Prostate gland (tissue), 2 donors: ENCODE data around the gene HECTD1. TPM values are rescaled to one million over a fixed set of nuclear protein-coding genes. Genes with fewer than 3 reads are reported as not detected.
"Not testable (repeated sequence)": the region's sequence is repeated elsewhere in the genome, so short reads cannot be mapped to it uniquely, and the experiment has no call there.

Source experiments
- DNase-seq: peaks from one replicate; pipeline ENCODE4 v3.0.0-alpha.2; 2019; ENCODE audit warnings: low spot score
- H3K27ac ChIP-seq, 2 donors: fragments of 200-600 bp; sonication (generic); 2 replicates each; pipeline ENCODE4 v1.5.1; 2017 to 2019
- H3K27me3 ChIP-seq: fragments of 200-600 bp; sonication (generic); replicated peaks from 2 replicates; pipeline ENCODE4 v1.5.1; 2019; ENCODE audit not compliant: insufficient read depth
- H3K36me3 ChIP-seq, 2 donors: fragments of 200-600 bp; sonication (generic); 1 replicate in 1 of 2; 2 replicates in 1 of 2; pipeline versions ENCODE4 v1.5.1 to v1.8.1; 2017 to 2019
- H3K4me1 ChIP-seq: fragments of 200-600 bp; sonication (generic); replicated peaks from 2 replicates; pipeline ENCODE4 v1.5.1; 2019
- H3K4me3 ChIP-seq, 2 donors: fragments of 200-600 bp; sonication (generic); 2 replicates each; pipeline ENCODE4 v1.5.1; 2017 to 2019
- H3K9me3 ChIP-seq: fragments of 200-600 bp; sonication (generic); 2 replicates; pipeline ENCODE4 v1.5.1; 2017
- CTCF ChIP-seq, 4 experiments: fragments of 200-600 bp in 2 of 4; fragments of 450-650 bp in 2 of 4; sonication (generic) in 2 of 4; IDR thresholded peaks; 1 replicate in 3 of 4; 2 replicates in 1 of 4; pipeline ENCODE4 v1.5.1; 2016 to 2019; ENCODE audit warnings: antibody characterized with exemption in 4 of 4, mild to moderate bottlenecking in 2 of 4, moderate library complexity in 2 of 4
- POLR2A ChIP-seq: fragments of 450-650 bp; IDR thresholded peaks from one replicate; pipeline ENCODE4 v1.6.1; 2016; ENCODE audit warnings: antibody characterized with exemption, mild to moderate bottlenecking
- POLR2AphosphoS5 ChIP-seq: sonication (generic); formaldehyde crosslinking; IDR thresholded peaks from one replicate; pipeline ENCODE4 v1.6.1; 2017; ENCODE audit warnings: antibody characterized with exemption
- WGBS: methylation state at CpG from one replicate; pipeline ENCODE4 v1.1.5; 2018; 5-methylcytosine and 5-hydroxymethylcytosine counted together
- intact Hi-C: fragments of 100-400 bp; cut with DNase I; formaldehyde crosslinking; loops from one replicate; pipeline ENCODE4 v1.14.2; 2022
- total RNA-seq, 2 donors: library from RNA; depleted of rRNA; stranded (reverse); fragments of >200 nt; gene quantifications; one replicate each; pipeline ENCODE4 v1.1.0, GENCODE V29; 2016

HECTD1 gene
- total RNA-seq, 2 donors from 2014 or later, result 108 to 189 TPM

DNA sequence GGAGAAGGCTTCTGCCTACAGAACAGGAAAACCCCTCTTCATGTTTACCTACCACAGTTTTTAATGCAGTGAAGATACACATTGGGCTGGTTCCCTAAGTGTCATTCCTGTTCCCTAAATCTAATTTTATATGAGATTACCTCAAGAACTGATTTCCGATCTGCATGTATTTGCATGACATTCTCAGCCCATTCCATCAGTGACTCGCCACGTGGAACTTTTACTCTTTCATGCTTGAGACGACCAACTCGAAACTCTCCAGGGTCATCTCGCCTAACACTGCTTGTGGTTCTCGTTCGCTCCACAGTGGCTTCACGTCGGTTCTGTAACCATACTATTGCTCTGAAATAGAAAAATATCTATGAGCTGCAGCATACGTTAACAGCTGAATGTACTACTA lies 98.3 kb downstream of the HECTD1 start:
- Histone ChIP-seq H3K27ac (no peak overlapping the region), H3K27me3 (no peaks in the 10 kb centered on the region), H3K36me3 (peaks cover 0 to 10% of the 10 kb centered on the region in 2 donors), H3K4me3 (no peak overlapping the region), H3K9me3 (no peaks in the 10 kb centered on the region), H3K4me1 (no peaks in the 10 kb centered on the region)
- no peak for DNase-seq
- TF ChIP-seq CTCF (IDR thresholded peaks at IDR 0.05) (no peak), POLR2AphosphoS5 (no peak), POLR2A (no peak)
- intact Hi-C loops, result loop anchor here (10.0 kb wide), 1 partner anchor 246 kb away; no protein-coding TSS in a partner anchor
- WGBS, result 93% methylated on average over 11 of the region's 11 CpGs

- H3K27ac ChIP-seq, result no peak overlapping the region
- intact Hi-C loops, result loop anchor here (10.0 kb wide), 1 partner anchor 248 kb away; no protein-coding TSS in a partner anchor
- no peak for DNase-seq
- peaks cover 0 to 3% of the 10 kb centered on the region in 2 donors for H3K36me3 ChIP-seq
- TF ChIP-seq CTCF (IDR thresholded peaks at IDR 0.05), result no peak
- TF ChIP-seq POLR2AphosphoS5, result no peak
- TF ChIP-seq POLR2A, result no peak
- no peaks in the 10 kb centered on the region for H3K4me1 ChIP-seq
- H3K9me3 ChIP-seq, result no peaks in the 10 kb centered on the region
- WGBS, result 78% methylated on average over 3 of the region's 3 CpGs
- no peaks in the 10 kb centered on the region for H3K27me3 ChIP-seq
- no peak overlapping the region for H3K4me3 ChIP-seq
Measured at GRCh38 chr14:31106768-31107167, 100.8 kb downstream of the HECTD1 start.

DNA sequence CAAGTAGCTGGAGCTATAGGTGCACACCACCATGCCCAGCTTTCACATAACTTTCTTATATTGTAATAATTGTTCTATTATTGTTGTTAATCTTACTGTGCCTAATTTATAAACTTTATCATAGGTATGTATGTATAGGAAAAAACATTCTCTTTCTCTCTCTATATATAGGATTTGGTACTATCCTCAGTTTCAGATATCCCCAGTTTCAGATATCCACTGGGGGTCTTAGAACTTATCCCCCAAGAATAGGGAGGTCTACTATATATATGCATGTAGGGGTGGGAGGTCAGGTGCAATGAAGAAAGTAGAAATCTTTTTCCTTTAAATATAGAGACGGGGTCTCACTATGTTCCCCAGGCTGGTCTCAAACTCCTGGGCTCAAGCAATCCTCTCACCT lies 110.5 kb downstream of the HECTD1 start:
- Histone ChIP-seq H3K27me3 (no peaks in the 10 kb centered on the region), H3K4me3 (no peak overlapping the region), H3K9me3 (no peaks in the 10 kb centered on the region), H3K36me3 (peaks cover 2 to 7% of the 10 kb centered on the region in 2 donors), H3K27ac (no peak overlapping the region), H3K4me1 (peaks cover 4% of the 10 kb centered on the region)
- no peak for TF ChIP-seq POLR2AphosphoS5
- no peak for TF ChIP-seq POLR2A
- TF ChIP-seq CTCF (IDR thresholded peaks at IDR 0.05), result no peak
- intact Hi-C loops, result no loop called here
- DNase-seq, result no peak
- WGBS, result 94% methylated on average over 1 of the region's 1 CpG

GRCh38 chr14:31096255-31096654 lies 111.3 kb downstream of the HECTD1 start:
- 97% methylated on average over 6 of the region's 6 CpGs for WGBS

GRCh38 chr14:31095817-31096216 lies 111.8 kb downstream of the HECTD1 start:
- DNase-seq, result not testable (repeated sequence)
- WGBS, result 98% methylated on average over 8 of the region's 8 CpGs

More at GRCh38 chr14:31096255-31096654, 111.3 kb downstream of the HECTD1 start:
- Histone ChIP-seq H3K27ac (no peak overlapping the region), H3K4me1 (peaks cover 5% of the 10 kb centered on the region), H3K4me3 (no peak overlapping the region), H3K27me3 (no peaks in the 10 kb centered on the region), H3K36me3 (peaks cover 2 to 7% of the 10 kb centered on the region in 2 donors), H3K9me3 (no peaks in the 10 kb centered on the region)
- intact Hi-C loops, result no loop called here
- no peak for TF ChIP-seq POLR2A
- TF ChIP-seq CTCF (IDR thresholded peaks at IDR 0.05), result no peak
- DNase-seq, result no peak

DNA sequence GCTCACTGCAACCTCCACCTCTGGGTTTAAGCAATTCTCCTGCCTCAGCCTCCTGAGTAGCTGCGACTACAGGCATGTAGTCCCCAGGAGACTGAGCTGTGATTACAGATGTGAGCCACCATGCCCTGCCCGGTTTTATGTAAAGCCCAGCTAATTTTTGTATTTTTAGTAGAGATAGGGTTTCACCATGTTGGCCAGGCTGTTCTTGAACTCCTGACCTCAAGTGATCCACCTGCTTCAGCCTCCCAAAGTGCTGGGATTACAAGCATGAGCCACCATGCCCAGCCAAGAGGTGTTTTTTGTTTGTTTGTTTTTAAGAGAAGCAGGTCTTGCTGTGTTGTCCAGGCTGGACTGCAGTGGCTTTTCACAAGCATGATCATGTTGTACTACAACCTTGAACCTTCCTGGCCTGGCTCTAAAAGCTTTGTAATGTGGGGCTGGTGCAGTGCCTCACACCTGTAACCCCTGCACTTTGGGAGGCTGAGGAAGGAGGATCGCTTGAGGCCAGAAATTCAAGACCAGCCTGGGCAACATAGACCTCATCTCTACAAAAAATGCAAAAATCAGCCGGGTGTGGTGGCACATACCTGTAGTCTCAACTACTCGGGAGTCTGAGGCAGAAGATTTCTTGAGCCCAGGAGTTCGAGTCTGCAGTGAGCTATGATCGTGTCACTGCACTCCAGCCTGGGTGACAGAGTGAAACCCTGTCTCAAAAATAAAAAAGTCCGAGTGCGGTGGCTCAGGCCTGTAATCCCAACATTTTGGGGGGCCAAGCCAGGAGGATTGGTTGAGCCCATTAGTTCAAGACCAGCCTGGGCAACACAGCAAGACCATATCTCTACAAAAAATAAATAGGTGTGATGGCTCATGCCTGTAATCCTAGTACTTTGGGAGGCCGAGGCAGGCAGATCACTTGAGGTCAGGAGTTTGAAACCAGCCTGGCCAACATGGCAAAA lies 113.4 kb downstream of the HECTD1 start:
- H3K4me3 ChIP-seq, H3K9me3 ChIP-seq, intact Hi-C loops, H3K27me3 ChIP-seq, DNase-seq, H3K36me3 ChIP-seq, H3K27ac ChIP-seq, H3K4me1 ChIP-seq: not testable (repeated sequence)
- 94% methylated on average over 10 of the region's 10 CpGs for WGBS

More at GRCh38 chr14:31095817-31096216, 111.8 kb downstream of the HECTD1 start:
- H3K27me3 ChIP-seq, H3K27ac ChIP-seq, H3K9me3 ChIP-seq, H3K4me3 ChIP-seq, intact Hi-C loops, H3K4me1 ChIP-seq, H3K36me3 ChIP-seq: not testable (repeated sequence)
